Ovary (tissue), 3 donors: ENCODE measurements around the gene SNX5.

Source experiments
- CTCF ChIP-seq, 3 donors: fragments of 450-650 bp in 2 of 3; fragments of 200-600 bp in 1 of 3; IDR thresholded peaks; one replicate each; pipeline versions ENCODE4 v1.5.1 to v1.8.0; 2016 to 2022; ENCODE audit warnings: antibody characterized with exemption in 3 of 3, mild to moderate bottlenecking in 1 of 3
- EP300 ChIP-seq: sonication (generic); formaldehyde crosslinking; IDR thresholded peaks from one replicate; pipeline ENCODE4 v1.6.1; 2017; ENCODE audit warnings: antibody characterized with exemption
- POLR2A ChIP-seq: fragments of 450-650 bp; IDR thresholded peaks from one replicate; pipeline ENCODE4 v1.6.1; 2017; ENCODE audit warnings: antibody characterized with exemption, mild to moderate bottlenecking, moderate library complexity
- donor health status: DM: no; HTN: no; CAD: no.

DNA sequence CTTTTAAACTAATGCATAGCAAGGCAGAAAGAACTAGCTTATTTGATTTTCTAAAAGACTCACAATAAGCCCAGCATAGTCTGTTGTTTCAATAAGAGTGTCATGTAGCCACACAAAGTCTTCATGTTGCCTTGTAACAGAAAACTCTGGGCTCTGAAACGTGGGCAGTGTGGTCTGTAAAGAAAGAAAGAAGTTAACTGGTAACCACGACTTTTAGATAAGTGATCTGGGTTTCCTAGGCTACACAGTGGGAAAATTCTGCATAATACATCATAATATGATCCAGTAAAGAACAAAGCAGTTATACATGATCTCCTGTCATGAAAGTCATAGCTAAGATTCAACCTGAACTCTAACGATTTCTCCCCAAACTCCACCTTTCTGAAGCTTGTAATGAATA, 13.3 kb downstream of the SNX5 start:
- TF ChIP-seq CTCF (IDR thresholded peaks at IDR 0.05), result no peak
- no peak for TF ChIP-seq POLR2A
- no peak for TF ChIP-seq EP300
